Measurements from ENCODE around the gene KLHL7.

KLHL7 gene

GRCh38 chr7:23105644-23106056 lies at the start of gene KLHL7:
Gene KLHL7 (plus strand): TSS chr7:23105785. CDS start chr7:23106027, 242 bp downstream.
- peak; percentile 85 to 91 (median 86) for DNase-seq (ENCODE audit: low read depth in 2 of 3, low spot score in 2 of 3)

GRCh38 chr7:23058408-23059096 lies 47.0 kb upstream of the KLHL7 start:
- no peak for DNase-seq (ENCODE audit: low read depth in 2 of 3, low spot score in 2 of 3)

GRCh38 chr7:23061327-23061726 lies 44.3 kb upstream of the KLHL7 start:
- DNase-seq (ENCODE audit: low read depth in 2 of 3, low spot score in 2 of 3): no peak

- no peak for DNase-seq (ENCODE audit: low read depth in 2 of 3, low spot score in 2 of 3)
Observed at GRCh38 chr7:23062452-23062851, 43.1 kb upstream of the KLHL7 start.

- DNase-seq (ENCODE audit: low read depth in 2 of 3, low spot score in 2 of 3): no peak
Observed at GRCh38 chr7:23065974-23066373, 39.6 kb upstream of the KLHL7 start.

GRCh38 chr7:23067271-23067670 lies 38.3 kb upstream of the KLHL7 start:
- no peak for DNase-seq (ENCODE audit: low read depth in 2 of 3, low spot score in 2 of 3)

GRCh38 chr7:23072048-23072447 lies 33.5 kb upstream of the KLHL7 start:
- no peak for DNase-seq (ENCODE audit: low read depth in 2 of 3, low spot score in 2 of 3)

- DNase-seq (ENCODE audit: low read depth in 2 of 3, low spot score in 2 of 3): no peak
Observed at GRCh38 chr7:23072922-23073321, 32.7 kb upstream of the KLHL7 start.

GRCh38 chr7:23074443-23075261 lies 30.9 kb upstream of the KLHL7 start:
- no peak for DNase-seq (ENCODE audit: low read depth in 2 of 3, low spot score in 2 of 3)

GRCh38 chr7:23075571-23075970 lies 30.0 kb upstream of the KLHL7 start:
- DNase-seq (ENCODE audit: low read depth in 2 of 3, low spot score in 2 of 3): no peak

GRCh38 chr7:23076772-23077171 lies 28.8 kb upstream of the KLHL7 start:
- no peak for DNase-seq (ENCODE audit: low read depth in 2 of 3, low spot score in 2 of 3)

GRCh38 chr7:23093111-23093510 lies 12.5 kb upstream of the KLHL7 start:
- DNase-seq (ENCODE audit: low read depth in 2 of 3, low spot score in 2 of 3): no peak

- DNase-seq (ENCODE audit: low read depth in 2 of 3, low spot score in 2 of 3): no peak
Observed at GRCh38 chr7:23093546-23093945, 12.0 kb upstream of the KLHL7 start.

- no peak for DNase-seq (ENCODE audit: low read depth in 2 of 3, low spot score in 2 of 3)
Observed at GRCh38 chr7:23096518-23097290, 8.9 kb upstream of the KLHL7 start.

- no peak for DNase-seq (ENCODE audit: low read depth in 2 of 3, low spot score in 2 of 3)
Observed at GRCh38 chr7:23098029-23098428, 7.6 kb upstream of the KLHL7 start.

- DNase-seq (ENCODE audit: low read depth in 2 of 3, low spot score in 2 of 3): no peak
Observed at GRCh38 chr7:23098460-23098859, 7.1 kb upstream of the KLHL7 start.

- no peak for DNase-seq (ENCODE audit: low read depth in 2 of 3, low spot score in 2 of 3)
Observed at GRCh38 chr7:23100697-23101096, 4.9 kb upstream of the KLHL7 start.

GRCh38 chr7:23105086-23105643 lies 420 bp upstream of the KLHL7 start:
- no peak for DNase-seq (ENCODE audit: low read depth in 2 of 3, low spot score in 2 of 3)

- peak in 2 of 3 experiments; percentile 19 to 25 for DNase-seq (ENCODE audit: low read depth in 2 of 3, low spot score in 2 of 3)
Observed at GRCh38 chr7:23106057-23106822, 655 bp downstream of the KLHL7 start.

GRCh38 chr7:23106823-23107663 lies 1.5 kb downstream of the KLHL7 start:
- no peak for DNase-seq (ENCODE audit: low read depth in 2 of 3, low spot score in 2 of 3)

Measured in activated CD8-positive, alpha-beta memory T cell treated with anti-CD3 and anti-CD28 coated beads for 48 hours (primary cell).